Breast epithelium (tissue), 3 donors: Measurements from ENCODE around the gene SCLY.

Source experiments
- CTCF ChIP-seq, 3 donors: fragments of 450-650 bp; IDR thresholded peaks; one replicate each; pipeline ENCODE4 v1.5.1; 2016 to 2017; ENCODE audit warnings: antibody characterized with exemption in 3 of 3, mild to moderate bottlenecking in 3 of 3, moderate library complexity in 3 of 3
- POLR2A ChIP-seq: fragments of 450-650 bp; IDR thresholded peaks from one replicate; pipeline ENCODE4 v1.6.1; 2016; ENCODE audit warnings: antibody characterized with exemption, mild to moderate bottlenecking, moderate library complexity
- POLR2AphosphoS5 ChIP-seq, 3 donors: sonication (generic); formaldehyde crosslinking; IDR thresholded peaks; one replicate each; pipeline ENCODE4 v1.6.1; 2017; ENCODE audit warnings: antibody characterized with exemption in 3 of 3

GRCh38 chr2:238046725-238047270 is 14.0 kb upstream of the SCLY start:
- TF ChIP-seq POLR2AphosphoS5 (IDR thresholded peaks at IDR 0.05), result no peak
- no peak for TF ChIP-seq POLR2A
- no peak for TF ChIP-seq CTCF (IDR thresholded peaks at IDR 0.05)
